Osteoblast (primary cell): ENCODE measurements around the gene FBXO24. TPM values are rescaled to one million over a fixed set of nuclear protein-coding genes. Genes with fewer than 3 reads are reported as not detected.
A peak's percentile ranks its signal among the peaks of the same experiment; 100 is the strongest.

Source experiments
- DNase-seq: peaks from one replicate; pipeline ENCODE4 v3.0.0; 2011; ENCODE audit warnings: low spot score, mixed read lengths; ENCODE audit not compliant: insufficient read length; ENCODE audit errors: missing footprints
- H2AFZ ChIP-seq: 2 replicates; pipeline ENCODE4 v1.6.0; 2011; ENCODE audit warnings: mild to moderate bottlenecking, low read length
- H3K27ac ChIP-seq: 2 replicates; pipeline ENCODE4 v1.5.1; 2011; ENCODE audit warnings: mild to moderate bottlenecking, low read depth, low read length, moderate library complexity
- H3K27me3 ChIP-seq: 2 replicates; pipeline ENCODE4 v1.6.0; 2012; ENCODE audit warnings: mild to moderate bottlenecking, control low read depth, inconsistent platforms, low read length, moderate library complexity; ENCODE audit not compliant: insufficient read depth
- H3K36me3 ChIP-seq: 2 replicates; pipeline ENCODE4 v1.5.1; 2011; ENCODE audit warnings: mild to moderate bottlenecking, low read length, control low read depth, moderate library complexity; ENCODE audit not compliant: insufficient read depth
- H3K4me1 ChIP-seq: 2 replicates; pipeline ENCODE4 v1.5.1; 2011; ENCODE audit warnings: mild to moderate bottlenecking, low read length, control low read depth, moderate library complexity; ENCODE audit not compliant: insufficient read depth
- H3K4me2 ChIP-seq: 2 replicates; pipeline ENCODE4 v1.6.0; 2011; ENCODE audit warnings: mild to moderate bottlenecking, low read length; ENCODE audit not compliant: insufficient read depth
- H3K4me3 ChIP-seq: fragments of 200-600 bp; sonication (generic); 3 replicates; pipeline ENCODE4 v1.5.1; 2012; ENCODE audit warnings: mild to moderate bottlenecking, low read length, inconsistent platforms; ENCODE audit not compliant: insufficient read depth
- H3K79me2 ChIP-seq: 2 replicates; pipeline ENCODE4 v1.6.0; 2012; ENCODE audit warnings: mild to moderate bottlenecking, low read length, control low read depth, inconsistent platforms; ENCODE audit not compliant: insufficient read depth
- H3K9me3 ChIP-seq: 2 replicates; pipeline ENCODE4 v1.5.1; 2011; ENCODE audit warnings: low read depth, low read length, control low read depth
- H4K20me1 ChIP-seq: 2 replicates; pipeline ENCODE4 v1.6.0; 2012; ENCODE audit warnings: mild to moderate bottlenecking, low read length, control low read depth; ENCODE audit not compliant: insufficient read depth
- total RNA-seq: library from RNA; depleted of rRNA; stranded (reverse); fragments of >200 nt; gene quantifications from 2 replicates; pipeline ENCODE4 v1.2.3, GENCODE V29; 2012
- TF ChIP-seq, protein P1 (sequence below): IDR thresholded peaks from 2 replicates; pipeline ENCODE4 v1.5.1; 2011; ENCODE audit warnings: mild to moderate bottlenecking, low read depth, low read length, moderate library complexity; ENCODE audit errors: extremely low read depth

FBXO24 gene
- total RNA-seq, 1 donor: 0.36 TPM

- H3K4me1 ChIP-seq: peaks cover 23% of the 10 kb centered on the region
- no peaks in the 10 kb centered on the region for H3K27me3 ChIP-seq
- H3K4me3 ChIP-seq: peak overlapping the region; percentile 37
- TF ChIP-seq, protein P1, sequence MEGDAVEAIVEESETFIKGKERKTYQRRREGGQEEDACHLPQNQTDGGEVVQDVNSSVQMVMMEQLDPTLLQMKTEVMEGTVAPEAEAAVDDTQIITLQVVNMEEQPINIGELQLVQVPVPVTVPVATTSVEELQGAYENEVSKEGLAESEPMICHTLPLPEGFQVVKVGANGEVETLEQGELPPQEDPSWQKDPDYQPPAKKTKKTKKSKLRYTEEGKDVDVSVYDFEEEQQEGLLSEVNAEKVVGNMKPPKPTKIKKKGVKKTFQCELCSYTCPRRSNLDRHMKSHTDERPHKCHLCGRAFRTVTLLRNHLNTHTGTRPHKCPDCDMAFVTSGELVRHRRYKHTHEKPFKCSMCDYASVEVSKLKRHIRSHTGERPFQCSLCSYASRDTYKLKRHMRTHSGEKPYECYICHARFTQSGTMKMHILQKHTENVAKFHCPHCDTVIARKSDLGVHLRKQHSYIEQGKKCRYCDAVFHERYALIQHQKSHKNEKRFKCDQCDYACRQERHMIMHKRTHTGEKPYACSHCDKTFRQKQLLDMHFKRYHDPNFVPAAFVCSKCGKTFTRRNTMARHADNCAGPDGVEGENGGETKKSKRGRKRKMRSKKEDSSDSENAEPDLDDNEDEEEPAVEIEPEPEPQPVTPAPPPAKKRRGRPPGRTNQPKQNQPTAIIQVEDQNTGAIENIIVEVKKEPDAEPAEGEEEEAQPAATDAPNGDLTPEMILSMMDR: no peak
- no peak overlapping the region for H2AFZ ChIP-seq
- no peaks in the 10 kb centered on the region for H3K9me3 ChIP-seq
- peaks cover 47% of the 10 kb centered on the region for H3K79me2 ChIP-seq
- peaks cover 41% of the 10 kb centered on the region for H4K20me1 ChIP-seq
- peak; percentile 93 for DNase-seq
- H3K4me2 ChIP-seq: peak overlapping the region; percentile 88
- H3K27ac ChIP-seq: peak overlapping the region; percentile 47
- peaks cover 39% of the 10 kb centered on the region for H3K36me3 ChIP-seq
These were observed 2.7 kb upstream of the FBXO24 start for GRCh38 chr7:100583132-100584053.

DNA sequence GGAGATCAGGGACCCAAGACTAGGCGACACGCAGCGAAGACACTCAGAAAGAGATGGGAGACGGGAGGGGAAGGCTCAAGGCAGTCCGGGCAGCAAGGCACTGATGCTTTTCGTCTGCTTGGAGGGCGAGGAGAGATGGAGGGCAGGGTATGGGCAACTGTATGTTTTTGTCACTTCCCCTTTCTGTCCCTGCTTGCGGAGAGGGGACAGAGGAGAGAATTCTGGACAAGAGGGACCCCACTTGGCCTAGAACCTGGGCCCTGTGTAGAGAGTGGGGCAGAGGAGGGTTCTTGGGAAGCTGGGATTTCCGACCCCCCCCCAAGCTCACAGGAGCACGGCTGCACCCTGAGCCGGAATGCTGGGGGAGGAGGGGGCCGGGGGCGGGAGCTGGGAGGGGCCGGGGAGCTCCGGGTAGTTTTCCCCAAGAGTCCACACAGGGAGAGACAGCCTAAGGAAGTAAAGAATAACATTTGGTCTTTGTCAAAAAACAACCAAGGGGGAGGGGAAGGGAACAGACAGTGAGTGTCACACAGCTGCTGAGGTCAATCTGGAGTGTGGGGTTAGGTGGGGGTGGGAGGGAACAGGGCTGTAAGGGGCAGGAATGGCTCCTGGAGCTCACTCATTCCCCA lies 2.0 kb upstream of the FBXO24 start:
- Histone ChIP-seq H3K4me3 (peak overlapping the region; percentile 91), H3K9me3 (no peaks in the 10 kb centered on the region), H3K79me2 (peaks cover 47% of the 10 kb centered on the region), H2AFZ (no peak overlapping the region), H4K20me1 (peaks cover 41% of the 10 kb centered on the region), H3K36me3 (peaks cover 33% of the 10 kb centered on the region), H3K27me3 (no peaks in the 10 kb centered on the region), H3K4me1 (peaks cover 23% of the 10 kb centered on the region), H3K27ac (peak overlapping the region; percentile 77), H3K4me2 (peak overlapping the region; percentile 88)
- peak; percentile 87 for DNase-seq
- TF ChIP-seq, protein P1: no peak

DNA sequence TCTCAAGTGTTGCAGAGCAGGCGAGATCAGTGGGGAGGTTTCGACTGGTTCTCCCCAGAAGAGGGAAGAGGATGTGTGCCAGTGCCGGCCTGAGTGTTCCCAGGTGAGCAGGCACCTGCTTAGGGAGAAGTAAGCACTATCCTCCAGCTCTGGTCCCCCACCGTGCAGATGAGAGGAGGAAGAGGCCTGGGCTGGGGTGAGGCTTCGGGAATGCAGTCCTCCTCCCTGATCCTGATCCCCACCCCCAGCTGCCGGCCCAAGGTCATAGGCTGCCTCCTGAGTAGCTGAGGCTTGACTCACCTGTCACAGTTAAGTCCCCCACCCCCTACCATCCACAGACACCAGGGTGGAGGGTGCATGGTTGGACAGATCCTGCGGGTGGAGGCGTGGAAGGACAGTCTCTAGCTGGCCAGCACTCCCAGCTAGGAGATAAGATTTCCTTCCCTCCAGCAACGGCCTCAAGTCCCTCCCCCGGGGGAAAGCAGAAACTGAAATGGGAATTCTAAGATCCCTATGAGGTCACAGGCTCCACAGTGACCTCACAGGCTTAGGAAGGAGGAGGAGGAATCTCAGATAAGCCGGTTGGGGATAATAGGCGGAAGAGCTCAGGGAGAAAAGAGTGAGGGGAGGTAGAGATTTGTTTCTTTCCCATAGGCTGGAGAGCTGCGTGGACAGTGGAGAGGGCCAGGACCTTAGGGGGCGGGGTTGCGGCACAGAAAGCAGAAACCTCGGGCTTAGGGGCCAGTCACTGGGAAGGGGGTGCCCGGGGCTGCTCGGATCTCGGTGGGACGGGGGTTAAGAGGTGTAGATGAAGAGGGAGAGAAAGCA lies 1.2 kb upstream of the FBXO24 start:
- Histone ChIP-seq H3K4me1 (peaks cover 23% of the 10 kb centered on the region), H3K4me2 (peak overlapping the region; percentile 88), H3K79me2 (peaks cover 47% of the 10 kb centered on the region), H4K20me1 (peaks cover 37% of the 10 kb centered on the region), H3K36me3 (peaks cover 28% of the 10 kb centered on the region), H3K4me3 (peak overlapping the region; percentile 91), H2AFZ (no peak overlapping the region), H3K9me3 (no peaks in the 10 kb centered on the region), H3K27ac (peak overlapping the region; percentile 77), H3K27me3 (no peaks in the 10 kb centered on the region)
- TF ChIP-seq, protein P1: no peak
- peak; percentile 95 for DNase-seq
